DMS53 (cell line): ENCODE results near the gene GLIPR2.
A peak's percentile ranks its signal among the peaks of the same experiment; 100 is the strongest.
"Not testable (repeated sequence)": the region's sequence is repeated elsewhere in the genome, so short reads cannot be mapped to it uniquely, and the experiment has no call there.

Experiments
- DNase-seq: peaks from one replicate; lab custom pipeline; 2025; lab: John Stamatoyannopoulos, UW

GLIPR2 gene

DNA sequence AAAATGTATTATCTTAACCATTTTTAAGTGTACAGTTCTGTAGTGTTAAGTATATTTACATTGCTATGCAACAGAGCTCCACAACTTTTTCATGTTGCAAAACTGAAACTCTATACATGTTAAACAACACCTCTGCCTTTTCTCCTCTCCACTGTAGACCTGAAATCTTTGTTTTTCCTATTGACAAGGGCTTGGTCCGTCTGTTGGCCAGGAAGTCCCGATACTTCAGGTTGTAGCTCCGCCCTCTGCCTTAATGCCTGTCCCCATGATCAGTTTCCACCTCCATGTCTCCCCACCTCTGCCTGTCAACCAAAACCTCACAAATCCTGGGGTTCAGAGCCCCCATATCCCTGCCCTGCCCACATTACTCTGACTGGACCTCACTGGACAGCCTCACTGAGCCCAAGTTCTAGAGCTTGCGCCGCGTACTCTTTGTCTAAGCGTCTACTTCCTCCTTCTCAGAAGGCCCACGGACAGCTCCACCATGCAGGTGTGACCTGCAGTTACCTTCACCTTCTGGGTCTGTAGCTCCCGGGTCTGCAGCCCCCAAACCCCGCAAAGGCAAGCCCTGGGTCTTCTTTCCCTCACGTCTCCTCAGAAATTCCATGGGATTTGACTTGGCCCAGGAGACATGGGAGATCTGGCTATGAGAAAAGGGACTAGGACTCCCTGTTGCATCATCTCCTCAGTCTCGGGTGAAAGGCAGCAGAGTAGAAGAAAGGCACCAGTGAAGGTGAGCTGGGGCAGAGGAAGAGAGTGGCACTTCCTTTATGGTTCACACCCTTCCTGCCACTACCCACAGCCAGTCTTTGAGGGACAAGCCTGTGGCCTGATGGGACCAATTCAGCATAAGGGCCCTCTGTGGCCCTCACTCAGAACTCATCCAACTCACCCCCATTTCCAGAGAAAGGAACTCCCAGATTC lies 8.0 kb downstream of the GLIPR2 start:
- DNase-seq, result peak; percentile 69

DNA sequence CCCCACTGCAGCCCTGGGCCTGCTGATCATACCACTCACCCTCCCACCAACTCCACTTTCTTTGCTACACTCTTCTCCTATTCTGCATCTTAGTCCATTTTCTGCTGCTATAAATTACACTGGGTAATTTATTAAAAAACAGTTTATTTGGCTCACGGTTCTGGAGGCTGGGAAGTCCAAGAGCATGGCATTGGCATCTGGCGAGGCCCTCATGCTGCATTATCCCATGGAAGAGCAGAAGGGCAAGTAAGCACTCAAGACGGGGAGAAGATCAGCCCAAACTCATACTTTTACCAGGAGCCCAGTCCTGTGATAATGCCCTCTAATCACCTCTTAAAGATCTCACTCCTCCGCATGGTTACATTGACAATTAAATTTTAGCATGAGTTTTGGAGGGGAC lies 9.4 kb downstream of the GLIPR2 start:
- no peak for DNase-seq

DNA sequence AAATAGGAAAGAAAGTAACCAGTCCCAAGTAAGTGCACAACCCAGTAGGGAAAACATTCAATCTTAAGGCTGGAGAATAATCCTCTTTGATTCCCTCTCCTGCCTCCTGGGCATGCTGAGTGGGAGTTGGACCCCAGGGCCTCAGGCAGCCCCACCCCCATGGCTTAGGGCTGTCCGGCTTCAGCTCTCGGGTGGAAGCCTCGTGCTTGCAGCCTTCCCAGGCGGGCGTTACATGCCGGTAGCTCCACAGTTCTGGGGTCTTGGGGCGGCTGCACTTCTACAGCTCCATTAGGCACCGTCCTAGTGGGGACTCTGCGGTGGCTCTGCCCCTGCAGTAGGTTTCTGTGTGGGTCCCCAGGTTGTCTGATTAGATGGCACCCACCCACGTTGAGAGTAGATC lies 10.1 kb downstream of the GLIPR2 start:
- DNase-seq, result no peak

DNA sequence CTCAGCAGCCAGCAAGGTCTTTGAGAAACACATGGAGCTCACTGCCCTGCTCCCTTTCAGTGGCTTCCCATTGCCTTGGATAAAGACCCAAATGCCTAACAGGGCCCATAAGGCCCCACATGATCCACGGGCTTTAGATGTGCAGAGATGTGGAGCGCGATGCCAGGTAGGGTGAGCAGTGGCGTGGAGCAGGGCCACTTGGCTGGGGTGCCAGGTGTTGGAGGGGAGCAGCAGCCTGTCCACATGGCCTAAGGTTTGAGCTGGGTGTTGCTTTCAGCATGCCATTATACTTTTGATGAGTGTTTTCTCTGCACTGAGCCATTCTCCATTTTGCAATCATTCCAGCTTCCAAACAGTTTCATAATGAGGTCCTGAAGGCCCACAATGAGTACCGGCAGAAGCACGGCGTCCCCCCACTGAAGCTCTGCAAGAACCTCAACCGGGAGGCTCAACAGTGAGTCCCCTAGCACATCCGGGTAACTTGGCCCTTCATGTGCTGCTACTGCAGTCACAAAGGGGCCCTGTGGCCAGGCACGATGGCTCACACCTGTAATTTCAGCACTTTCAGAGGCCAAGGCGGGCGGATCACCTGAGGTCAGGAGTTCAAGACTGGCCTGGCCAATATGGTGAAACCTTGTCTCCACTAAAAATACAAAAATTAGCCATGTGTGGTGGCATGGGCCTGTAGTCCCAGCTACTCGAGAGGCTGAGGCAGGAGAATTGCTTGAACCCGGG lies 11.1 kb downstream of the GLIPR2 start:
- no peak for DNase-seq

DNA sequence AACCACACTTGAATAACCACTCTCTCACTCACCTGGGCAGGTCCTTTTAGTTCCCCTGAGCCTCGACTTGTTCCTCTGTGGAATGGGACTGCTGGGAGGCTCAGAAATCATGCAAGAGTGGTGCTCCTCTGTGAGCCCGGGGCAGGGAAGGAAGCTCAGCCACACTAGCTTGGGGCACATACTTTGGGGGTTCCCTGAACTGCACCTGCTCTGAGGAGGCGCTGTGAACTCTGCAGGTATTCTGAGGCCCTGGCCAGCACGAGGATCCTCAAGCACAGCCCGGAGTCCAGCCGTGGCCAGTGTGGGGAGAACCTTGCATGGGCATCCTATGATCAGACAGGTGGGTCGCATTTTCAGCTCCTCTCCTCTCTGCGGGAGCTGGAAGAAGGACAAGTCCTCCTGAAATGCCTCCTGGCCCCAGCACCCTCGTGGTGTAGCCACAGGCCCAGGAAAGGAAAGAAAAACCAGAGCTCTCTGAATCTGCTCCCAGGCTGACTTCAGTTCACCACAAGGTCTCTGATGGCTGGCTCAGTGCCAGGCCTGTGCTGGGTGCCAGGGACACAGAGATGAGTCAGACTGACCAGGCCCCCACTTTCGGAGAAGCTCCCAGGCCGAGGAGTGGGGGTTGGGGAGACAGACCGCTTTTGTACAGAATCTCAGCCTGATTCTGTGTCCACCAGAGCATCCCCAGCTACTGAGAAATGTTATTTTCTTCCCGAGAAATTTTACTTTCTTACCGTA lies 11.9 kb downstream of the GLIPR2 start:
- DNase-seq, result peak; percentile 65

DNA sequence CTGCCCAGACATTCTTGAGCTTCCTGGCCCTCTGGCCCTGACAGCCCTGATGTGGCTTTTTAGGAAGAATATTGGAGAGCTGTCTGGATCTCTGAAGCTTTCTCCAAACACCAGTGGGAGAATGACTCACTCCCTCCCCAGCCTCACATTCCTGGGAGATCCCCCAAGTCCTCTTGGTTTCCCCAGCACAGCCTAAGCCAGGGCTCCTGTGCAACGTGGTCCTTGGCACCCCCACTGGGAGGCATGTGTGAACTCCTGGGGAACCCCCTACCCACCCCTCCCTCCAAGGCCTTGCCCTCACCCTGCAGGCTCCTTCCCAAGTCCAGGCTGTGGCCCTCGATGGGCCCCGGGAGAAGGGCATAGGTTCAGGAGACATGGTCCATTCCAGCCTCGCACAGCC lies 12.7 kb downstream of the GLIPR2 start:
- DNase-seq, result no peak

DNA sequence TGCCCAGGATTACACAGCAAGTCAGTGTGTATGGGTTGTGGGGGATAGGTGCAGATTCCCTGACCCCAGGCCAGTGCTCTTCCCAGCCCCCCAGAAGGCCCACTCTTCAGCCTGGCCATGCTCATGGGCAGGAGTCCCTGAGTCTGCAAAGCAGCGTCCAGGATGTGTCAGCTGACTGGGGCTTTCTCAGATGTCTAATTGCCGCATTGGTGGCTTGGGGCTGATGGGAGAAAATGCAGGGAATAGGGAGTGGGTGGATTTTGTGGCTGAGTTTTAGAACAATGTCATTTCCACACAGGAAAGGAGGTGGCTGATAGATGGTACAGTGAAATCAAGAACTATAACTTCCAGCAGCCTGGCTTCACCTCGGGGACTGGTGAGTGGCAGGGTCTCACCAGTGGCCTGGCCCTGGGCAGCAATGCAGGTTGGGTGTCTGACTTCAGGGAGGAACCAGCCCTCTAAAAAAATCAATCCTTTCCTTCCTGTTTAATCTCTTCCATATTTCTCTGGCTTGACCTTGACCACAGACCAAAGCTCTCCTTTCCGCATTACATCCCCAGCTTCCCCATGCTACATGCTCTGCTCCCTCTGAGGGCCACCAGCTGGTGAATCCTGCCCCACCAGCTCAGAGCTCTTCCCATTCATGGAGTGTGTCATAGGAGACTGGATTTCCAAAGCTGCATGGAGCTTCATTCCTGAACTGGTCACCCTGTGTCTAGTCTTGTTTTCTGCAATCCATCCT lies 14.2 kb downstream of the GLIPR2 start:
- DNase-seq, result no peak

DNA sequence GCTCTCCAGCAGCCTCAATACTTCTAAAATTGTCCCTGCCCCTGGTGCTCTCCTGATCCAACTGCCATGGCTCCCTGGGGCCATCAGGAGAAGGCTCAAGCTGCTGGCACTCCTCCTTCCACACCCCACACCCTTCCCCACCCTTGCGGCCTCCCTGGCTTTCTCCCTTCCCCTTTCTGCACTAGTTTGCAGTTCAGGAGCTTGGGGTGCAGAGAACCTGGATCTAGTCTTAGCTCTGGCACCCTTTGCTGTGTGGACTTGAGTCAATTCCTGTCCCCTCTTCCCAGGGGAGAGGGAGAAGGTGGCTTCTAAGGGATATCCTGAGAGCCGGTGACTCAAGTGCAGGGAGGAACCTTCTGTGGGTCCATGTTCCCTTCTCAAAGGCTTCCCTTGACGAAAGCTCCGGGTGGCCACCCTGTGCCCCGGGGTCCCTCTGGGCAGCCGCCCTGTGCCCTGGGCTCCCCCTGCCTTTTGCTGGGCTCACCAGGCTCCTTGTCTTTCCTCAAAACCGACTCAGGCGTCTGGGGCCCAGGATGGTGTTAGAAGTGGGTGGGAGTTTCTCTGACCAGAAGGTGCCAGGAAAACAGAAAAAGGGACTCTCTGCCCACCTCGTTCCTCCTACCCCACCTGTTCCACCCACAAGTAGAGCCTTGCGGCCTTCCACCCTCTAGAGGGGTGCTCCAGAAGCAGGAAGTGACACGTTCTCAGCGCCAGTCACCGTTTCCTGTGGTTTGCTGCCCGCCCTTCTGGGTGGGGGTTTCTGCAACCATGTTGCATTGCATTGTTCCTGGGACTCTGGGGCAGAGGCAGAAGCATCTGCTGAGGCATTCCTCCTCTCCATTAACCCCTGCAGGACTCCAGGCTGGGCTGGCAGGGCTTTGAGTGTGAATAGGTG lies 15.0 kb downstream of the GLIPR2 start:
- DNase-seq, result no peak

DNA sequence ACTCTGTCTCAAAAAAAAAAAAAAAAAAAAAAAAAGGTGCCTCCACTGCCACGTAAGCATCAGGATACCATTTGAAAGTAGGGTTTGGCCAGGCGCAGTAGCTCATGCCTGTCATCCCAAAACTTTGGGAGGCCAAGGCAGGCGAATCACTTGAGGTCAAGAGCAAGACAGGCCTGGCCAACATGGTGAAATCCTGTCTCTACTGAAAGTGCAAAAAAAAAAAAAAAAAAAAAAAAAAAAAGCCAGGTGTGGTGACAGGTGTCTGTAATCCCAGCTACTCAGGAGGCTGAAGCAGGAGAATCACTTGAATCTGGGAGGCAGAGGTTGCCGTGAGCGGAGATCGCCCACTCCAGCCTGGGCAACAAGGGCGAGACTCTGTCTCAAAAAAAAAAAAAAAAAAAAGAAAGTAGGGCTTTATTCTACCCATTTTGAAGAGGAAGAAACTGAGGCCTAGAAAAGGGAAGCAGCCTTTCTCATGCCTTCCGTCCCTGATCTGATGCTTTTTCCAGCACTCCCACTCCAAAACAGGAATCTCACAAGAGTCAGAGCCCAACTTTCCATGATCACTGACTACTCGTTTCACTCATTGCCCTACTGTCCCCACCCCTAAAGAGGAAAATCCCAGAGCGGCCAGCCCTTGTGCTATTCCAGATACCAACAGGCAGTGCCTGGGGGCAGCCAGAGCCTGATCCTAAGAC lies 16.4 kb downstream of the GLIPR2 start:
- DNase-seq, result peak; percentile 55

DNA sequence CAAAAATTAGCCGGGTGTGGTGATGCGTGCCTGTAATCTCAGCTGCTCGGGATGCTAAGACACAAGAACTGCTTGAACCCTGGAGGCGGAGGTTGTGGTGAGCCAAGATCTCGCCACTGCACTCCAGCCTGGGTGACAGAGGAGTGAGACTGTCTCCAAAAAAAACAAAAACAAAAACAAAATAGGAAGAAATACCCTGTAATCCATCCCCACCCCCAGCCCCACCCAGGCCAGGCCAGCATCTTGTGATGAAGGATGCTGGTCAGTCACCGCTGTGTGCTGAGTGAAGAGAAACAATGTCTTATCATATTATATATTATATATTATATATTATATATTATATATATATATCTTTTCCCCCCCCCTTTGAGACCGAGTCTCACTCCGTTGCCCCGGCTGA lies 17.2 kb downstream of the GLIPR2 start:
- no peak for DNase-seq

DNA sequence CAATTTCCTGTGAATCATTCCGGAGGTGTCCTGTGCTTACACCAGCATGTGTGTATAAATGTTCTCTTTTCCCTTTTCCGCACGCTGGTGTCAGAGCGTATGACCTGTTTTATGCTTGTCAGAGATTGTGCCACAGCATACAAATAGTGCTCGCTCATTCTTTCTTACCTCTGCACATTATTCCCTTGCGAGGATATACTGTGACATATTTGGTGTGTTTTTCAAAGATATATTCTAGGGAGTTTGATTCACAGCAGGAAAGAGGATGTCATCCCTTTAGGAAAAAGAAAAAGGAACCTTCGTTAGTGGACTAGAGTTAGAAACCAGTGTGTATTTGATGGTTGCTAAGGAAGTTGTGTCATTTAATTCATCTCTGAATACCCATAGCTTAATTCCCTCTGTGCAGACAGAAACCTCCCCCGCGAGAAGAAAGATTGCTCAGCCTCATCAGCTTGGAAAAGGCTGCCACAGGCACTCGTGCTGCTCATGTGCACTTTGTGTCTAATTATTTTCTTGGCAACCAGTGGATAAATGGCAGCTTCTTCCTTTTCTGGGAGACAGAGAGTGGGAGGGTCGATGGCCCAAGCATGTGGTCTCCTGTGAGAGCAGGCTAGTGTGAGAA lies 17.9 kb downstream of the GLIPR2 start:
- DNase-seq, result peak; percentile 39

DNA sequence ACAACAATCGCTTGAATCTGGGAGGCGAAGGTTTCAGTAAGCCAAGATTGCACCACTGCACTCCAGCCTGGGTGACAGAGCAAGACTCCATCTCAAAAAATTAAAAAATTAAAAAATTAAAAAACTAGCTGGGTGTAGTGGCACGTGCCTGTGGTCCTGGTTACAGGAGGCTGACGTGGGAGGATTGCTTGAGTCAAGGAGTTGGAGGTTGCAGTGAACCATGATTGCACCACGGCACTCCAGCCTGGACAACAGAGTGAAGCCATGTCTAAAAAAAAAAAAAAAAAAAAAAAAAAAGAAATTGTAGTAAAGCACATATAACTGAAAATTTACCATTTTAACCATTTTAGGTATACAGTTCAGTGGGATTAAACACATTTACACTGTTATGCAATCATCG lies 19.6 kb downstream of the GLIPR2 start:
- no peak for DNase-seq

DNA sequence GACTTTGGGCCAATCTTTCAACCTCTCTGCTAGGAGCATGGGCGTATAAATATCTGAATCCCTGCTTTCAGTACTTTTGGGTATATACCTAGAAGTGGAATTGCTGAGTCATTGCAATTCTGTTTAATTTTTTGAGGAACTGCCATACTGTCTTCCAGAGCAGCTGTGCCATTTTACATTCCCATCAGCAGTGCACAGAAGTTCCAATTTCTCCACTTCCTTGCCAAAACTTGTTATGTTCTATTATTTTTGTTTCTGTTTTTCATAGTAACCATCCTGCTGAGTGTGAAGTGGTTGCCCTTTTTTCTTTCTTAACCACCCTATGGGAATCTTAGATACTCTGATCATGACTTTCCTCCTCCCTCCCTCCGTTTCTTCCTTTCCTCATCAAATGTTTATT lies 21.6 kb downstream of the GLIPR2 start:
- DNase-seq, result no peak

DNA sequence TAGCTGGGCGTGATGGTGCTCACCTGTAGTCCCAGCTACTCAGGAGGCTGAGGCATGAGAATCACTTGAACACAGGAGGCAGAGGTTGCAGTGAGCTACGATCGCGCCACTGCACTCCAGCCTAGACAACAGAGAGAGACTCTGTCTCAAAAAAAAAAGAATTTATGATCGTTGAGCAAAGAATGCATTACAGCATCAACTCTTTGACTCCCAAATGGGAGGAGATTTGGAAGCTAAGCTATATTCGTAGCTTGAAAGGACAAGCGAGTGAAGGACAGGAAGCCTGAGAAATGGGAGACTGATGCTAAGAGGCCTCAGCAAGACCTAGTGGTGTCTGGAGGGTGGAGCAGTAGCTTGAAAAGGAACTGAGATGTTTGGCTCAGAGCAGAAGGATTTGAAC lies 22.4 kb downstream of the GLIPR2 start:
- DNase-seq, result no peak

DNA sequence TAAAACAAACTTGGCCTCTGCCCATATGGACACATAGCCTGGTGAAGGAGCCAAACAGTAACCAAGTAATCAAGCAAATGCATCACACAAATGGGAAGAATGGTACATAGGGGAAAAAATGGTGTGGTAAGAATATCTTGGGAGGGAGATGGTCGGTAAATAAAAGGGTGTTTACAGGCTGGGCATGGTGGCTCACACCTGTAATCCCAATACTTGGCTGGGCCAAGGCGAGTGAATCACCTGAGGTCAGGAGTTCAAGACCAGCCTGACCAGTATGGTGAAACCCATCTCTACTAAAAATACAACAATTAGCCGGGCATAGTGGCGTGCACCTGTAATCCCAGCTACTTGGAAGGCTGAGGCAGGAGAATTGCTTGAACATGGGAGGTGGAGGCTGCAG lies 23.0 kb downstream of the GLIPR2 start:
- DNase-seq, result not testable (repeated sequence)

DNA sequence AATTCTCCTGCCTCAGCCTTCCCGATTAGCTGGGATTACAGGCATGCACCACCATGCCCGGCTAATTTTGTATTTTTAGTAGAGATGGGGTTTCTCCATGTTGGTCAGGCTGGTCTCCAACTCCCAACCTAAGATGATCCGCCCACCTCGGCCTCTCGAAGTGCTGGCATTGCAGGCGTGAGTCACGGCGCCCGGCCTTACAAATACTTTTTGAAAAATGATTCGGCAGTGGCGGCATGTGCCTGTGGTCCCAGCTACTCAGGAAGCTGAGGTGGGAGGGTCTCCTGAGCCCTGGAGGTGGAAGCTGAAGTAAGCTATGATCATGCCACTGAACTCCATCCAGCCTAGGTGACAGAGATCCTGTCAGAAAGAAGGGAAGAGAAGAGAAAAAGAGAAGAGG lies 23.6 kb downstream of the GLIPR2 start:
- not testable (repeated sequence) for DNase-seq

DNA sequence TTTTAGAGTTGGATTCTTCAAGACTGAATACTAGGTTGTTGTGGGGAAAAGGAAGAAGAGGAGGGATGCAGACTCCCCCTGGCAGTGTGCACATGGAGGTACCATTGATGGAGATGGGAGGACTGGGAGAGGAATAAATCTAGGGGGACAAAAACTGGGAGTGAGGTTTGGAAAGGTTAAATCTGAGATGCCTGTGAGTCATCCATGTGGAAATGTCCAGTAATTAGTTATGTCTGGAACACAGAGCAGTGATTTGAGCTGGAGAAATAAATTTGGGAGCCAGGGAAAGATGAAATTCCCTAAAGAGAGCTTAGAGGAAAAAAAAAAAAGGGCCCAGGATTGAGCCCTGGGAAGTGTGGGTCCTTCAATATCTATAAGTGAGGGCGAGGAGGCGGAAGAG lies 24.7 kb downstream of the GLIPR2 start:
- no peak for DNase-seq

DNA sequence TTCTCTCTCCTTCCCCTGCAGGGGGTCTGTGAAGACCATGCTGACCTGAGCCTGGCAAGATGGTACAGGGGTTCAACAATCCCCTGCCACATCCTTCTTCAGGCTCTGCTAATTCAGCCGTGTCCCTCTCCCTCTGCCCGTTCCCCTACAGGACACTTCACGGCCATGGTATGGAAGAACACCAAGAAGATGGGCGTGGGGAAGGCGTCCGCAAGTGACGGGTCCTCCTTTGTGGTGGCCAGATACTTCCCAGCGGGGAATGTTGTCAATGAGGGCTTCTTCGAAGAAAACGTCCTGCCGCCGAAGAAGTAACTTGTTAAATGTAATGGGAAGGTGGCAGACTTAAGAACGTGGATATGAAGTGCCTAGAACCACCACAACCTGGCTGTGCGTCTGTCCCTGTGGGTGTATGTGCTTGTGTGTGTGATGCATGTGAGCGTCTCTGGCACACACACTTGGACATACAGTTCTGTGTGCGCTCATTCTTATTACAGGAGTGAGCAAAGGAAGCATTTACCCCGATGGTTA lies 25.7 kb downstream of the GLIPR2 start:
- no peak for DNase-seq

DNA sequence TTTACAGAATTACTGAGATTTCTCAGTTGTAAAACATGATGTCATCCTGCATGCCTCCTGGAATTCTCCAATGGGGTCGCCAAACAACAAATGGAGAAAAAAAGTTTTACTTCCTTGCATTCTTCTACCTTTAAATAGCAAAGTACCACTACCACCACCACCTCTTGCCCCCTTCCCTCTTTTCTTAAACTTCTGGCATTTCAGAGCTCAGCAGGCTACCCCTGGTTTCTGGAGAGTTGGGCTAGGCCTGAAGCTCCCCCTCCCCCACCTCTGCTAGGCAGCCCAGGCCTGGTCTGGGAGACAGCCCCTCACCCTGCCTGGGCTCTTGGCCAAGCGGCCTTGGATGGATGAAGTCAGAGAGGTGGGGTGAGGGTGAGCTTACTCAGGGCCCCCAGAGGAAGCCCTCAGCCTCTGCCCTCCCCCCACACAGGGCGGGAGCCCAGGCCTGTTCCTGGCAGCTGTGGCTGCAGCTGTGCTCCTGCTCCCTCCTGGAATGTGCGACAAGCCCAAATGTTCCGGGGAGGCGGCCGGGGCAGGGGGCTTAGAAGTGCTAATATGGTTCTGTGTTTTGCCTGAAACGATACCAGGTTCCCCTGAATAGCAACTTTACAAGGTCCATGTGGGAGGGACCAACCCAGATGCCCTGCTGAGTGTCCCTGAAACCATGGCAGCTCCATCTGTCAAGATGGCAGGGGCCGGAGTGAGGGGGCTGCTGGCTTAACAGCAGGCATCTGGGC lies 26.7 kb downstream of the GLIPR2 start:
- DNase-seq, result no peak
